Suprapubic skin (tissue), 4 donors: ENCODE data around the gene PGAP3. TPM values are rescaled to one million over a fixed set of nuclear protein-coding genes. Genes with fewer than 3 reads are reported as not detected.

Experiments
- DNase-seq, 2 donors: peaks; one replicate each; pipeline ENCODE4 v3.0.0-alpha.2; 2019; ENCODE audit warnings: low spot score in 2 of 2
- H3K27ac ChIP-seq: fragments of 200-600 bp; sonication (generic); one replicate; pipeline ENCODE4 v1.5.1; 2019
- H3K27me3 ChIP-seq: fragments of 200-600 bp; sonication (generic); one replicate; pipeline ENCODE4 v1.5.1; 2019
- H3K36me3 ChIP-seq: fragments of 200-600 bp; sonication (generic); one replicate; pipeline ENCODE4 v1.5.1; 2019
- H3K4me1 ChIP-seq: fragments of 200-600 bp; sonication (generic); one replicate; pipeline ENCODE4 v1.5.1; 2019
- H3K4me3 ChIP-seq: fragments of 200-600 bp; sonication (generic); one replicate; pipeline ENCODE4 v1.5.1; 2019; ENCODE audit warnings: mild to moderate bottlenecking
- H3K9me3 ChIP-seq: fragments of 200-600 bp; sonication (generic); one replicate; pipeline ENCODE4 v1.5.1; 2019
- CTCF ChIP-seq, 2 donors: fragments of 200-600 bp in 1 of 2; fragments of 450-650 bp in 1 of 2; sonication (generic) in 1 of 2; IDR thresholded peaks; one replicate each; pipeline ENCODE4 v1.5.1; 2016 to 2019; ENCODE audit warnings: antibody characterized with exemption in 2 of 2, mild to moderate bottlenecking in 1 of 2, moderate library complexity in 1 of 2
- EP300 ChIP-seq: sonication (generic); formaldehyde crosslinking; IDR thresholded peaks from one replicate; pipeline ENCODE4 v1.6.1; 2017; ENCODE audit warnings: antibody characterized with exemption
- POLR2A ChIP-seq, 2 donors: fragments of 450-650 bp; IDR thresholded peaks; one replicate each; pipeline ENCODE4 v1.6.1; 2017; ENCODE audit warnings: antibody characterized with exemption in 2 of 2, mild to moderate bottlenecking in 2 of 2, moderate library complexity in 2 of 2
- POLR2AphosphoS5 ChIP-seq, 3 donors: sonication (generic); formaldehyde crosslinking; IDR thresholded peaks; one replicate each; pipeline ENCODE4 v1.6.1; 2017; ENCODE audit warnings: antibody characterized with exemption in 3 of 3
- WGBS: methylation state at CpG from one replicate; pipeline ENCODE4 v1.1.5; 2018; 5-methylcytosine and 5-hydroxymethylcytosine counted together
- total RNA-seq, 4 donors: library from RNA; depleted of rRNA; stranded (reverse); fragments of >200 nt; gene quantifications; one replicate each; pipeline ENCODE4 v1.1.0, GENCODE V29; 2016

PGAP3 gene
- total RNA-seq, 4 donors from 2014 or later: 25.7 to 41.5 (median 32.7) TPM

DNA sequence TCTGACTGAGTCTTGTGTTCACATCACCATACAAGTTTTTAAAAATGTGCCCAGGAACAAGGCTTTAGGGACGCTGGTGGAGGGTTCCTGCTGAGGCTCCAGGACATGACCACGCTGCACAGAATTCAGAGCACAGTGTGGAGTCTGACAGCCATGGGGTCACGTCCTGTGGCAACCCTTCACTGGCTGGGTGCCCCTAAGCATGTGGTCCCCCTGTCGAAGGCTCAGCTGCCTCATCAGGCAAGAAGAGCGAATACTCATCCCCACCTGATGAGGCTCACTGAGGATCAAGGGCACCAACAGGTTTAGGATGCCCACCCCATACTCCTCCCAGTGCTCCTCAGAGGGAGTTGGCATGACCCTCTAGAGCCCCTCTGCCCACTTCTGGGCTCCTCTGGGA, 13.7 kb downstream of the PGAP3 start:
- no peaks in the 10 kb centered on the region for H3K9me3 ChIP-seq
- H3K4me3 ChIP-seq: no peak overlapping the region
- H3K27me3 ChIP-seq: peaks cover 12% of the 10 kb centered on the region
- peak in 1 of 2 donors; percentile 50 for DNase-seq
- H3K36me3 ChIP-seq: no peaks in the 10 kb centered on the region
- H3K4me1 ChIP-seq: peaks cover 39% of the 10 kb centered on the region
- TF ChIP-seq POLR2A (IDR thresholded peaks at IDR 0.05) (no peak), EP300 (no peak), CTCF (IDR thresholded peaks at IDR 0.05) (no peak), POLR2AphosphoS5 (IDR thresholded peaks at IDR 0.05) (no peak)
- WGBS: 69% methylated on average over 5 of the region's 5 CpGs
- peak overlapping the region; percentile 73 for H3K27ac ChIP-seq

DNA sequence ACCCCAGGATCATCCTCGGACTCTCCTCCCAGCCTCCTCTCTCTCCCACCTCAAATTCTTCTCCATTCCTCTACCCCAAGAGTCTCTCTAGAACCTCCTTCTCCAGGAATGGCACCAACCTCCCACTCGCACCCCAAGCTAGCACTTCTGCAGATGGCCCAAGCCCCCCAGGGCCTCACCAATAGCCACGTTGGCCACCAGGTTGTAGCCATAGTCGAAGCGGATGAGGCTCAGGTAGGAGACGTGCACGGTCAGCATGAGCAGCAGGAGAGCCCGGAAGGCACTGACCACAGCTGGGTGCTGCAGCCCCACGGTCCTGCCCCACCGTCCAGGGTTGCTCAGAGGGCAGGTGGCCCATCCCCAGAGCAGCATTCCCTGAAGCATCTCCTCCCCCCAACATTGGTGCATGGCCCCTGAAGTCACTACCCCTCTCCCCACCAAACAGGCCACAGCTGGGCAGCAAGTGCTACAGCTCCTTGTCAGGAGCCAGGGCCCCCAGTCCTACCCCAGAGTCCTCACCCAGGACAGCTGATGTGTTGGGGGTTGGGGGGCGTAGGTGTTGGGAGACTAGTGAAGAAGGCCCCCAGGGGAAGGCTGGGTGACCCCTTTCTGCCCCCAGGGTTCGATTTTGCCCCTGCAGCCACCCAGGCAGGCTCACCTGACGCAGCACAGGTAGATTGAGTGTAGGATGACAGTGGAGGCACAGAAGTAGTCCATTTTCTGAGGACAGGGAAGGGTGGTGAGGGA, 14.3 kb downstream of the PGAP3 start:
- 79% methylated on average over 8 of the region's 13 CpGs for WGBS
- peak in 1 of 2 donors; percentile 55 for DNase-seq
- TF ChIP-seq POLR2A (IDR thresholded peaks at IDR 0.05) (no peak), EP300 (no peak), POLR2AphosphoS5 (IDR thresholded peaks at IDR 0.05) (no peak), CTCF (IDR thresholded peaks at IDR 0.05) (no peak)

DNA sequence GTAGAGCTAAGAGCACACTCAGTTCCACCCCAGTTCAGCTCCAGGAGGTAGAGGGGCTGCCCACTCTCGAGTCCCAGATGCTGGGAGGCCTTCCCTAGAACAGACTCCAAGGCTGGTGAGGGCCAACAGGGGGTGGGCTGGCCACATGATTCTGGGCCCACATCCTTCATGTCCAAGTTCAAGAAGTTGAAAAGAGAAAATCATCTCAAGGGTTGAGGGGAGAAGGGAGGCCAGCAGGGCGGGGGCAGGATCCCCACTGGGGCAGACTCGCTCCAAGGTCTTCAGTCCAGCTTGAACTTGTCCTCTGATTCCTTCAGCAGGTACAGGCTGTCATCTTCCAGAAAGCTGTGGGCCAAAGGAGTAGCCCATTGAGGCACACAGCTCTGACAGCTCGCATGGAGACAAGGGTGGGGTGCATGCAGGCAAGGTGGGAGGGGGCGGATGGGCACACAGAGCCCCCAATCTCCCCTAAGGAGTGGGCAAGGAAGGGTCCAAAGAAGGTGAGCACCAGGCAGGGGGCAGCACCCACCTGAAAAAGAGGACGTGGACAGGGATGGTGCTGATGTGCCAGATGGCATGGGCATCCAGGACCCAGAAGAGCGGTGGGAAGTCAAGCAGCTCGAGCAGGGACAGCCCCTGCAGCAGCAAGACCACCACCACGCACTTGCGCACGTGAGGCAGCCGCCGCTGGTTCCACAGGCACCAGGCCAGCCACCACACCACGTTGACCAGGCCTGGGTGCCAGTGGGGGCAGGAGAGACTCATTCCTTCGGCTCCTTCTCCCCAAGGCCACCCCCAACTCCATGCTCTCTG, 15.1 kb downstream of the PGAP3 start:
- TF ChIP-seq POLR2AphosphoS5 (IDR thresholded peaks at IDR 0.05): no peak
- TF ChIP-seq CTCF (IDR thresholded peaks at IDR 0.05): no peak
- Histone ChIP-seq H3K36me3 (no peaks in the 10 kb centered on the region), H3K27ac (no peak overlapping the region), H3K4me1 (peaks cover 50% of the 10 kb centered on the region), H3K4me3 (no peak overlapping the region), H3K27me3 (peaks cover 27% of the 10 kb centered on the region), H3K9me3 (no peaks in the 10 kb centered on the region)
- peak in 1 of 2 donors; percentile 48 for DNase-seq
- WGBS: 84% methylated on average over 15 of the region's 15 CpGs

More for the DNA sequence above, 14.3 kb downstream of the PGAP3 start:
- no peak overlapping the region for H3K27ac ChIP-seq
- H3K27me3 ChIP-seq: peaks cover 19% of the 10 kb centered on the region
- H3K9me3 ChIP-seq: no peaks in the 10 kb centered on the region
- peaks cover 42% of the 10 kb centered on the region for H3K4me1 ChIP-seq
- no peak overlapping the region for H3K4me3 ChIP-seq
- H3K36me3 ChIP-seq: no peaks in the 10 kb centered on the region

- Histone ChIP-seq H3K4me3 (no peak overlapping the region), H3K36me3 (no peaks in the 10 kb centered on the region), H3K27ac (no peak overlapping the region), H3K9me3 (no peaks in the 10 kb centered on the region), H3K27me3 (peaks cover 35% of the 10 kb centered on the region), H3K4me1 (peaks cover 58% of the 10 kb centered on the region)
- TF ChIP-seq CTCF (IDR thresholded peaks at IDR 0.05) (peak in 1 of 2 donors; percentile 19), EP300 (no peak)
- DNase-seq: peak in 1 of 2 donors; percentile 61
- 36% methylated on average over 17 of the region's 19 CpGs for WGBS
Observed at GRCh38 chr17:39671651-39672521, 16.0 kb downstream of the PGAP3 start.
